ENCODE measurements around the gene FGD5.

Gene FGD5

GRCh38 chr3:14923476-14923875 lies 104.7 kb downstream of the FGD5 start:
- H3K9ac ChIP-seq (ENCODE audit: low read length) = no peak overlapping the region
- no peak overlapping the region for H3K27ac ChIP-seq (ENCODE audit: low read depth, low read length)
- H3K9me3 ChIP-seq (ENCODE audit: control insufficient read depth, insufficient read depth, low read depth, low read length) = no peaks in the 10 kb centered on the region
- no peak overlapping the region for H3K4me3 ChIP-seq (ENCODE audit: low read depth, low read length)
- H3K27me3 ChIP-seq (ENCODE audit: control insufficient read depth, insufficient read depth, low read length) = no peaks in the 10 kb centered on the region
- no peaks in the 10 kb centered on the region for H3K36me3 ChIP-seq (ENCODE audit: control insufficient read depth, insufficient read depth, low read length)
- peaks cover 6% of the 10 kb centered on the region; the same call in 1 of the 2 replicates for H3K4me1 ChIP-seq (ENCODE audit: control insufficient read depth, insufficient read depth, low read length)

DNA sequence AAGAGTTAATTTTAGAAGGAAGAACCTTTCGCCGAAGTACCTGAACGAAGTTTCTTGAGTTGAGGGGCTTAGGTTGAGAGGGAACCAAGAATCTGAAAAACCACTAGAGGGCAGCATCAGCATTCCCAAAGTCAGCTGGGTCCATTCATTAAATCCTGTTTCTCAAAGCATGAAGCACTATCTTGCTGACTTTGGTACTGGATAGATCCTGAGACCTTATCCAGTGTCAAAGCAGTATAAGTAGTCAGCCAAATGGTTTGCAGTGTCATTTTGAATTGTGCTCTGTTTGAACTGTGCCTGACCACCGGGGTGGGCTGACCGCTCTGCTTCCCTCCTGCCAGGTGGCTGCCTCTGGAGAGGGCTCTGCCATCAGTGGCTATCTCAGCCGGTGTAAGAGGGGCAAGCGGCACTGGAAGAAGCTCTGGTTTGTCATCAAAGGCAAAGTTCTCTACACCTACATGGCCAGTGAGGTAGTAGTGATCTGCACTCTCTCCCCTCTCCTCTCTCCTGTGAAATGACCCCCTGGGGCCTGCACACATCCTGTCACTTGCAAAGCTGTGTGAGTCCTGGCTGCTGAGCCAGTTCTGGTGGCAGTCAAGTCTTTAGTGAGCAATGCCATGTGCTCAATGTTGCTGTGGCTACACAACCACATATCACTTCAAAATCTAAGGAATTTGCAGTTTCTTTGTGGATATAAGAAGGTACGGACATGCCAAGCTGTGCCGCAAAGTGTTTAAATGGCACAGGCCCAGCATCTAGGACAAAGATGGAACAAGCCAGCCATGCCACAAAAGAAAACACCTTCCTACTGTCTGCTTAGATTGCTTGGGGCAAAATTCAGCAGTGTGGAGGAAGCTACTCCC lies 107.2 kb downstream of the FGD5 start:
- H3K9me3 ChIP-seq (ENCODE audit: control insufficient read depth, insufficient read depth, low read depth, low read length) = no peaks in the 10 kb centered on the region
- H3K36me3 ChIP-seq (ENCODE audit: control insufficient read depth, insufficient read depth, low read length) = no peaks in the 10 kb centered on the region
- H3K27ac ChIP-seq (ENCODE audit: low read depth, low read length) = no peak overlapping the region
- H3K4me1 ChIP-seq (ENCODE audit: control insufficient read depth, insufficient read depth, low read length) = peaks cover 6% of the 10 kb centered on the region; the same call in 1 of the 2 replicates
- H3K9ac ChIP-seq (ENCODE audit: low read length) = no peak overlapping the region
- no peaks in the 10 kb centered on the region for H3K27me3 ChIP-seq (ENCODE audit: control insufficient read depth, insufficient read depth, low read length)
- no peak overlapping the region for H3K4me3 ChIP-seq (ENCODE audit: low read depth, low read length)

DNA sequence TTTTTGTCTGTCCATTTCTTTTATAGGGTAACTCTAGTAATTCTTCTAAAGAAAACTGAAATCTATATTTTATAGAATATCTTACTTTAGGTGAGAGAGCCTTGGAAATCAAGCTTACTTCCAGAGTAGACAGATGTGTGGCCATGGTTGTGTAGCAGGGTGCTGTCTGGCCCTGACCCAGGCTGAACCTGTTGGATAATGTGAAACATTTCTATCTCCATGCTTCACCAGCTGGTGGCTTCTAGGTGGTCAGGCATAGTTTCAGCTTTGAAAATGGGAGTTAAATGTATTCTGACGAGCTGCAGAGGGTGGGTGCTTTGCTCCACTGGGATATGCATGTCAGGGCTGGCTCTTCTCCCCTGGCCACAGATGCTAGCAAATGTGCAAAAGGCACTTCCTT lies 107.8 kb downstream of the FGD5 start:
- no peak overlapping the region for H3K9ac ChIP-seq (ENCODE audit: low read length)
- no peak overlapping the region for H3K4me3 ChIP-seq (ENCODE audit: low read depth, low read length)
- no peaks in the 10 kb centered on the region for H3K36me3 ChIP-seq (ENCODE audit: control insufficient read depth, insufficient read depth, low read length)
- H3K27me3 ChIP-seq (ENCODE audit: control insufficient read depth, insufficient read depth, low read length) = no peaks in the 10 kb centered on the region
- H3K4me1 ChIP-seq (ENCODE audit: control insufficient read depth, insufficient read depth, low read length) = peaks cover 6% of the 10 kb centered on the region; the same call in 1 of the 2 replicates
- no peaks in the 10 kb centered on the region for H3K9me3 ChIP-seq (ENCODE audit: control insufficient read depth, insufficient read depth, low read depth, low read length)
- H3K27ac ChIP-seq (ENCODE audit: low read depth, low read length) = no peak overlapping the region

DNA sequence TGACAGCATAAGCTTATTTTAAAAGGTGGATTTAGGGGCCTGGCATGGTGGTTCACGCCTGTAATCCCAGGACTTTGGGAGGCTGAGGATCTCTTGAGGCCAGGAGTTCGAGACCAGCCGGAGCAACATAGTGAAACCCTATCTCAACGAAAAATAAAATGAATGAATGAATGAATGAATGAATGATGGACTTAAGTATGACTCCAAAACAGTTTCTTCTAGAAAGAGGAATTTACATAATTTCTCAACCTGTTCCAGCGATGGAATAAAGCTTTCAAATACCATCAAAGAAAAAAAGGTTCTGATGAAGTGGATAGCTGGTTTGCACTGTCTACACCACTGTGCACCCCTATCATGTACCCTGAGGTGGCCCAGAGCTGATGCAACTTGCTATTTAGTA lies 108.5 kb downstream of the FGD5 start:
- Histone ChIP-seq H3K9me3 (ENCODE audit: control insufficient read depth, insufficient read depth, low read depth, low read length) (no peaks in the 10 kb centered on the region), H3K4me1 (ENCODE audit: control insufficient read depth, insufficient read depth, low read length) (peaks cover 6% of the 10 kb centered on the region; the same call in 1 of the 2 replicates), H3K4me3 (ENCODE audit: low read depth, low read length) (no peak overlapping the region), H3K27me3 (ENCODE audit: control insufficient read depth, insufficient read depth, low read length) (no peaks in the 10 kb centered on the region), H3K9ac (ENCODE audit: low read length) (no peak overlapping the region), H3K27ac (ENCODE audit: low read depth, low read length) (no peak overlapping the region), H3K36me3 (ENCODE audit: control insufficient read depth, insufficient read depth, low read length) (no peaks in the 10 kb centered on the region)

GRCh38 chr3:14929310-14930074 lies 110.7 kb downstream of the FGD5 start:
- Histone ChIP-seq H3K27me3 (ENCODE audit: control insufficient read depth, insufficient read depth, low read length) (no peaks in the 10 kb centered on the region), H3K27ac (ENCODE audit: low read depth, low read length) (no peak overlapping the region), H3K4me3 (ENCODE audit: low read depth, low read length) (no peak overlapping the region), H3K4me1 (ENCODE audit: control insufficient read depth, insufficient read depth, low read length) (peaks cover 6% of the 10 kb centered on the region; the same call in 1 of the 2 replicates), H3K9ac (ENCODE audit: low read length) (no peak overlapping the region), H3K9me3 (ENCODE audit: control insufficient read depth, insufficient read depth, low read depth, low read length) (no peaks in the 10 kb centered on the region), H3K36me3 (ENCODE audit: control insufficient read depth, insufficient read depth, low read length) (no peaks in the 10 kb centered on the region)

DNA sequence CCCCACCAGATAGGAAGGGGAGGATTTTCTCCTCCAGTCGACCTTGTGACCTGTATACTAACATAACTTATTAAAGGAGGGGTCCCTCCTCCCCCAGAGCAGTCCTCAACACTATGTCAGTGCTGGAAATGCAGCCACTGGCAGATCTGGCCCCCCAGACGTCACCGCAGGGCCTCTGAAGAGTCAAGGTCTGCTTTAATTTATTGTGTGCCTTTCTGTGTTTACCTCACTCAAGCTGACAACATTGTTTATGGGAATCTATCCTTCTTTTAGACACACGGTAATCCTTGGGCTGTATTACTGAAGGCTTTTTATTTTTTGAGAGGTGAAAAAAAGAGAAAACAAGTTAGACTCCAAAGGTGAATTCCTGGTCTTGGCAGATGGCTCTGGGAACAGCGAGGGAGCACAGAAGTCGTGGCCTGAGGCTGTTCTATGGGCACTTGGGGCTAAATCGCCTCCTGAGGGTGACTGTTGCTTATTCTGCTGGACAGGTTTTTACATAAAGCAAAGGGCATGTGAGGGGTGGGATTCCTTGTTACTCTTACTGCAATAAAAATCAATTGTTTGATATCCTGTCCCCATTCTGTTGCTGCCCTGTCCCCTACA lies 115.2 kb downstream of the FGD5 start:
- Histone ChIP-seq H3K9ac (ENCODE audit: low read length) (no peak overlapping the region), H3K27me3 (ENCODE audit: control insufficient read depth, insufficient read depth, low read length) (no peaks in the 10 kb centered on the region), H3K4me1 (ENCODE audit: control insufficient read depth, insufficient read depth, low read length) (no peaks in the 10 kb centered on the region), H3K36me3 (ENCODE audit: control insufficient read depth, insufficient read depth, low read length) (no peaks in the 10 kb centered on the region), H3K27ac (ENCODE audit: low read depth, low read length) (no peak overlapping the region), H3K4me3 (ENCODE audit: low read depth, low read length) (no peak overlapping the region), H3K9me3 (ENCODE audit: control insufficient read depth, insufficient read depth, low read depth, low read length) (no peaks in the 10 kb centered on the region)

DNA sequence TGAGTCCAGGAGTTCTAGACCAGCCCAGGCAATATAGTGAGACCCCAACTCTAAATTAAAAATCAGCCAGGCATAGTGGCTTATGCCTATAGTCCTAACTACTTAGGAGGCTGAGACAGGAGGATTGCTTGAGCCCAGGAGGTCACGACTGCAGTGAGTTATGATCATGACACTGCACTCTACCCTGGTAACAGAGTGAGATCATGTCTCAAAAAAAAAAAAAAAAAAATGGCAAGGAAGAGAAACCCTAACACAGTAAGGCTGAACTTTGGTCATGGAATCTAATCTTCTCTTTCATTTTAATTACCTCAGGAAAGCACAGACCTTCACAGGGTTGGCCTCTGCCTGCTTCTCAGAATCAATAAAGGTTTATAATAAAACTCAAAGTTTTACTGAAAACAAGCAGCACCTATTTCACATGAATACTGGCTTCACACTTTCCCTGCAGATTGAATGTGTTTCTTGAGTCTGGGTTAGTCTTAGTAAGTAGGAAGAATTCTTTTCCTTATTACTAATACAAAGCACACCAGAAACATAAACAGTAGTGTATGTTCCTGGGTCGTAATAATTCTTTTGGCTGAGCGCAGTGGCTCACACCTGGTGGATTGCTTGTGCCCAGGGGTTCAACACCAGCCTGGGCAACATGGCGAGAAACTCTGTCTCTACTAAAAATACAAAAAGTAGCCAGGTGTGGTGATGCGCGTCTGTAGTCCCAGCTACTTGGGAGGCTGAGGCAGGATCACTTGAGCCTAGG lies 117.0 kb downstream of the FGD5 start:
- Histone ChIP-seq H3K9ac (ENCODE audit: low read length) (no peak overlapping the region), H3K36me3 (ENCODE audit: control insufficient read depth, insufficient read depth, low read length) (no peaks in the 10 kb centered on the region), H3K27ac (ENCODE audit: low read depth, low read length) (no peak overlapping the region), H3K4me1 (ENCODE audit: control insufficient read depth, insufficient read depth, low read length) (no peaks in the 10 kb centered on the region), H3K27me3 (ENCODE audit: control insufficient read depth, insufficient read depth, low read length) (no peaks in the 10 kb centered on the region), H3K9me3 (ENCODE audit: control insufficient read depth, insufficient read depth, low read depth, low read length) (no peaks in the 10 kb centered on the region), H3K4me3 (ENCODE audit: low read depth, low read length) (no peak overlapping the region)

GRCh38 chr3:14938954-14939353 lies 120.2 kb downstream of the FGD5 start:
- no peak overlapping the region for H3K27ac ChIP-seq (ENCODE audit: low read depth, low read length)
- no peaks in the 10 kb centered on the region for H3K9me3 ChIP-seq (ENCODE audit: control insufficient read depth, insufficient read depth, low read depth, low read length)
- peaks cover 9% of the 10 kb centered on the region; the same call in 1 of the 2 replicates for H3K4me1 ChIP-seq (ENCODE audit: control insufficient read depth, insufficient read depth, low read length)
- H3K4me3 ChIP-seq (ENCODE audit: low read depth, low read length) = no peak overlapping the region
- no peak overlapping the region for H3K9ac ChIP-seq (ENCODE audit: low read length)
- H3K36me3 ChIP-seq (ENCODE audit: control insufficient read depth, insufficient read depth, low read length) = peaks cover 6% of the 10 kb centered on the region
- no peaks in the 10 kb centered on the region for H3K27me3 ChIP-seq (ENCODE audit: control insufficient read depth, insufficient read depth, low read length)

- H3K36me3 ChIP-seq (ENCODE audit: control insufficient read depth, insufficient read depth, low read length) = peaks cover 24% of the 10 kb centered on the region
- peaks cover 9% of the 10 kb centered on the region; the same call in 1 of the 2 replicates for H3K4me1 ChIP-seq (ENCODE audit: control insufficient read depth, insufficient read depth, low read length)
- no peak overlapping the region for H3K4me3 ChIP-seq (ENCODE audit: low read depth, low read length)
- no peaks in the 10 kb centered on the region for H3K27me3 ChIP-seq (ENCODE audit: control insufficient read depth, insufficient read depth, low read length)
- no peak overlapping the region for H3K9ac ChIP-seq (ENCODE audit: low read length)
- no peak overlapping the region for H3K27ac ChIP-seq (ENCODE audit: low read depth, low read length)
- no peaks in the 10 kb centered on the region for H3K9me3 ChIP-seq (ENCODE audit: control insufficient read depth, insufficient read depth, low read depth, low read length)
These were observed 123.1 kb downstream of the FGD5 start for GRCh38 chr3:14941871-14942270.

DNA sequence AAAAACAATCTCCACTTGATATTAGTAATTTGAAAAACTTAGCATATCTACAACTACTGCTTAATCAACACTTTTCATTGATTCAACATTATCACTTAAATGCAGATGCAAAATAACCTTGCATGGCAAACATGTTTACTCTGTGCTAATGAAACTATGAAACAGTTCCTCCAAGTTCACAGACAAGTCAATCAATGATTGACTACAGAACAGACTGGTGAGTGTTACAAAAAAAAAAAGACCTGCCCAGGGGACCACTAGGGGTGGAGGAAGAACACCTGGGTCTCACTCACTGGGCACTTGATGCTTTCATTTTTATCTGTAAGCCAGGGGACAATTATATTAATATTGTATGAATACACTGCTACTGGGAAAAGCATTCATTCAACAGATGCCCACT lies 124.3 kb downstream of the FGD5 start:
- H3K4me3 ChIP-seq (ENCODE audit: low read depth, low read length) = no peak overlapping the region
- H3K36me3 ChIP-seq (ENCODE audit: control insufficient read depth, insufficient read depth, low read length) = peaks cover 24% of the 10 kb centered on the region
- no peak overlapping the region for H3K9ac ChIP-seq (ENCODE audit: low read length)
- H3K4me1 ChIP-seq (ENCODE audit: control insufficient read depth, insufficient read depth, low read length) = peaks cover 9% of the 10 kb centered on the region; the same call in 1 of the 2 replicates
- no peaks in the 10 kb centered on the region for H3K9me3 ChIP-seq (ENCODE audit: control insufficient read depth, insufficient read depth, low read depth, low read length)
- no peak overlapping the region for H3K27ac ChIP-seq (ENCODE audit: low read depth, low read length)
- H3K27me3 ChIP-seq (ENCODE audit: control insufficient read depth, insufficient read depth, low read length) = no peaks in the 10 kb centered on the region

All from HUES6 (cell line).